ENCODE measurements around the gene SRSF4. TPM values are rescaled to one million over a fixed set of nuclear protein-coding genes. Genes with fewer than 3 reads are reported as not detected.

The SRSF4 gene
- total and polyA plus RNA-seq, 9 of the 15 experiments (the other 6 are each of a cell fraction or from before 2014, with no cell fraction given), result 15.9 to 132 (median 82.0) TPM

GRCh38 chr1:29156543-29157268 lies 25.0 kb downstream of the SRSF4 start (continued):
- TF ChIP-seq ARID2 (IDR thresholded peaks at IDR 0.05) (no peak), CBX1 (IDR thresholded peaks at IDR 0.05; ENCODE audit: low read depth) (peak; percentile 73; the same call in 1 of the 2 replicates), ZBTB11 (CRISPR knock-in tag; IDR thresholded peaks at IDR 0.05) (peak in 1 of 3 experiments; percentile 84; a peak in 2 of 6 replicates), LEF1 (IDR thresholded peaks at IDR 0.05) (peak; percentile 100), HBP1 (CRISPR knock-in tag; IDR thresholded peaks at IDR 0.05) (peak; percentile 60; the same call in 1 of the 2 replicates), GMEB1 (CRISPR knock-in tag; IDR thresholded peaks at IDR 0.05) (no peak), PKNOX1 (IDR thresholded peaks at IDR 0.05) (peak; percentile 91), MEF2A (IDR thresholded peaks at IDR 0.05; ENCODE audit: control insufficient read depth, low read depth, low read length) (peak; percentile 26; the same call in 1 of the 2 replicates), SMARCA5 (IDR thresholded peaks at IDR 0.05) (peak; percentile 76; the same call in 1 of the 2 replicates)

Data from K562 (cell line).